Psoas muscle (tissue), 8 donors: ENCODE measurements around the gene RELN. TPM values are rescaled to one million over a fixed set of nuclear protein-coding genes. Genes with fewer than 3 reads are reported as not detected.

ENCODE experiments used
- ATAC-seq, 4 donors: fragments of 200-7000 bp; cut with Tn5 transposase; one replicate each; pipeline ENCODE4 v1.9.1; 2020; ENCODE audit warnings: moderate library complexity in 3 of 4, mild to moderate bottlenecking in 2 of 4
- DNase-seq, 2 donors: peaks; one replicate each; pipeline ENCODE4 v3.0.0-alpha.2; 2020
- H3K27ac ChIP-seq: fragments of 200-600 bp; one replicate; pipeline ENCODE4 v1.8.0; 2022
- H3K27me3 ChIP-seq, 3 donors: fragments of 200-600 bp in 1 of 3; one replicate each; pipeline versions ENCODE4 v1.6.1 to v1.8.0; 2013 to 2022; ENCODE audit warnings: low read length in 2 of 3, mild to moderate bottlenecking in 2 of 3, moderate library complexity in 1 of 3; ENCODE audit not compliant: insufficient read depth in 3 of 3
- H3K36me3 ChIP-seq, 2 donors: fragments of 200-600 bp in 1 of 2; one replicate each; pipeline versions ENCODE4 v1.6.1 to v1.8.0; 2013 to 2022; ENCODE audit warnings: low read depth in 1 of 2, mild to moderate bottlenecking in 1 of 2, moderate library complexity in 1 of 2; ENCODE audit not compliant: insufficient read depth in 1 of 2
- H3K4me1 ChIP-seq: fragments of 200-600 bp; one replicate; pipeline ENCODE4 v1.8.0; 2022
- H3K4me3 ChIP-seq: fragments of 200-600 bp; one replicate; pipeline ENCODE4 v1.8.0; 2022; ENCODE audit warnings: mild to moderate bottlenecking
- H3K9me3 ChIP-seq: fragments of 200-600 bp; one replicate; pipeline ENCODE4 v1.8.0; 2022
- CTCF ChIP-seq: fragments of 200-600 bp; IDR thresholded peaks from one replicate; pipeline ENCODE4 v1.8.0; 2022; ENCODE audit warnings: antibody characterized with exemption
- WGBS, 3 donors: extraction: QIAGEN DNeasy Blood & Tissue Kit; methylation state at CpG; one replicate each; pipeline versions ENCODE4 v1.1.6 to v1.1.7; 2013; 5-methylcytosine and 5-hydroxymethylcytosine counted together
- intact Hi-C, 2 donors: fragments of 100-400 bp; cut with DNase I; formaldehyde crosslinking; loops; one replicate each; pipeline versions ENCODE4 v1.11.0 to v1.14.2; 2022
- polyA plus RNA-seq, 3 donors: library from polyadenylated mRNA; stranded (reverse); fragments of 200-250 nt; gene quantifications; one replicate each; pipeline ENCODE4 v1.2.3, GENCODE V29; 2013
- total RNA-seq, 4 donors: library from RNA; stranded (reverse); fragmentation: NEBNext Ultra II Directional in 2 of 4; extraction: Animal tissue kit (Norgen Biotek cat#: 25700) in 2 of 4; gene quantifications; one replicate each; pipeline versions ENCODE4 v1.2.1 to v1.2.4, GENCODE V29; 2021 to 2023
- donor health status: healthy with polysubstance abuse.
- donor health status: DM: no; HTN: no; CAD: no; lungs with moderate emphysema.
- donor health status: Bipolar disorder and iron deficiency.
- donor health status: healthy.
- donor health status: DM: yes; HTN: yes; CAD: no.
- donor health status: DM: no; HTN: no; CAD: no.
- donor health status: DM: no; HTN: no; CAD: no.
- donor health status: DM: yes; HTN: yes; CAD: no.

Gene RELN
- total and polyA plus RNA-seq, 7 donors = 0.10 to 0.44 (median 0.32) TPM

GRCh38 chr7:103605640-103606039, 383.8 kb downstream of the RELN start:
- Histone ChIP-seq H3K36me3 (no peaks in the 10 kb centered on the region), H3K4me3 (no peak overlapping the region), H3K9me3 (no peaks in the 10 kb centered on the region), H3K4me1 (no peaks in the 10 kb centered on the region), H3K27ac (no peak overlapping the region), H3K27me3 (no peaks in the 10 kb centered on the region)
- no peak for DNase-seq
- intact Hi-C loops = no loop called here
- no peak for ATAC-seq
- WGBS, 3 donors = 33 to 39% (median 36%) methylated on average over 3 of the region's 3 CpGs
- TF ChIP-seq CTCF = no peak

GRCh38 chr7:103598326-103598905, 391.0 kb downstream of the RELN start:
- no peaks in the 10 kb centered on the region for H3K36me3 ChIP-seq
- H3K27me3 ChIP-seq = peaks cover 0 to 6% (median 0%) of the 10 kb centered on the region in 3 donors
- H3K4me1 ChIP-seq = no peaks in the 10 kb centered on the region
- H3K9me3 ChIP-seq = no peaks in the 10 kb centered on the region
- TF ChIP-seq CTCF = no peak
- H3K27ac ChIP-seq = no peak overlapping the region
- no peak overlapping the region for H3K4me3 ChIP-seq
- intact Hi-C loops = no loop called here
- ATAC-seq (no peak), DNase-seq (no peak)
- 67 to 76% (median 71%) methylated on average over 2 of the region's 2 CpGs for WGBS, 3 donors

GRCh38 chr7:103597606-103598005, 391.9 kb downstream of the RELN start:
- no peak for ATAC-seq
- intact Hi-C loops = no loop called here

GRCh38 chr7:103594186-103594585, 395.3 kb downstream of the RELN start:
- H3K27ac ChIP-seq = no peak overlapping the region
- WGBS, 3 donors = 60 to 67% (median 63%) methylated on average over 5 of the region's 5 CpGs
- intact Hi-C loops = no loop called here
- no peaks in the 10 kb centered on the region for H3K9me3 ChIP-seq
- TF ChIP-seq CTCF = no peak
- no peaks in the 10 kb centered on the region for H3K4me1 ChIP-seq
- peaks cover 0 to 6% (median 0%) of the 10 kb centered on the region in 3 donors for H3K27me3 ChIP-seq
- H3K4me3 ChIP-seq = no peak overlapping the region
- ATAC-seq (no peak), DNase-seq (no peak)
- H3K36me3 ChIP-seq = no peaks in the 10 kb centered on the region

More at GRCh38 chr7:103597606-103598005, 391.9 kb downstream of the RELN start:
- Histone ChIP-seq H3K4me3 (no peak overlapping the region), H3K4me1 (no peaks in the 10 kb centered on the region), H3K27ac (no peak overlapping the region), H3K9me3 (no peaks in the 10 kb centered on the region), H3K27me3 (peaks cover 0 to 6% (median 0%) of the 10 kb centered on the region in 3 donors), H3K36me3 (no peaks in the 10 kb centered on the region)
- TF ChIP-seq CTCF = no peak
- WGBS, 3 donors = 64 to 69% (median 68%) methylated on average over 2 of the region's 2 CpGs
- no peak for DNase-seq

- intact Hi-C loops = no loop called here
- Histone ChIP-seq H3K27ac (no peak overlapping the region), H3K27me3 (peaks cover 0 to 6% (median 0%) of the 10 kb centered on the region in 3 donors), H3K36me3 (no peaks in the 10 kb centered on the region), H3K4me1 (no peaks in the 10 kb centered on the region), H3K4me3 (no peak overlapping the region), H3K9me3 (no peaks in the 10 kb centered on the region)
- no peak for TF ChIP-seq CTCF
- DNase-seq (no peak), ATAC-seq (no peak)
- WGBS, 3 donors = 15 to 32% (median 26%) methylated on average over 2 of the region's 2 CpGs
Observed at GRCh38 chr7:103593691-103594090, 395.8 kb downstream of the RELN start.
